A673 (cell line): ENCODE data around the gene H1-8. TPM values are rescaled to one million over a fixed set of nuclear protein-coding genes. Genes with fewer than 3 reads are reported as not detected.

Experiments
- BruUV-seq: library from RNA; stranded (reverse); fragments of 400-500 nt; replicated peaks from 2 replicates; lab custom pipeline; 2021; lab: Mats Ljungman, UMichigan
- CTCF ChIA-PET: fragments of 300-600 bp; sonication (Branson Sonifier 250); formaldehyde crosslinking; loops from one replicate; lab custom pipeline; 2022; ENCODE audit warnings: antibody characterized with exemption; lab: Charles Lee
- POLR2A ChIA-PET: fragments of 300-600 bp; sonication (Branson Sonifier 250); formaldehyde crosslinking; loops from one replicate; lab custom pipeline; 2022; ENCODE audit warnings: antibody characterized with exemption; ENCODE audit not compliant: low non-redundant PET; lab: Charles Lee
- DNase-seq: peaks from one replicate; pipeline ENCODE4 v3.0.0-alpha.2; 2015; ENCODE audit warnings: low spot score
- H3K27ac ChIP-seq: fragments of 200-600 bp; sonication (generic); 2 replicates; pipeline ENCODE4 v1.5.1; 2016; ENCODE audit warnings: mixed run types, low read depth, mild to moderate bottlenecking, mixed read lengths, antibody characterized with exemption, low read length; ENCODE audit not compliant: poor library complexity, severe bottlenecking
- H3K27me3 ChIP-seq: fragments of 200-600 bp; sonication (generic); replicated peaks from 2 replicates; pipeline ENCODE4 v1.6.1; 2017; ENCODE audit warnings: mixed run types, low read depth, mild to moderate bottlenecking, mixed read lengths, antibody characterized with exemption, low read length; ENCODE audit not compliant: insufficient read depth, poor library complexity
- H3K36me3 ChIP-seq: fragments of 200-600 bp; sonication (generic); 2 replicates; pipeline ENCODE4 v1.6.1; 2016; ENCODE audit warnings: mixed run types, mild to moderate bottlenecking, mixed read lengths, antibody characterized with exemption, low read length; ENCODE audit not compliant: insufficient read depth, poor library complexity, severe bottlenecking
- H3K4me1 ChIP-seq: fragments of 200-600 bp; sonication (generic); 2 replicates; pipeline ENCODE4 v1.6.1; 2017; ENCODE audit warnings: mixed run types, mild to moderate bottlenecking, mixed read lengths, antibody characterized with exemption, low read length; ENCODE audit not compliant: insufficient read depth, poor library complexity, severe bottlenecking
- H3K4me3 ChIP-seq: fragments of 200-600 bp; sonication (generic); 2 replicates; pipeline ENCODE4 v1.5.1; 2016; ENCODE audit warnings: low read depth, mixed run types, mild to moderate bottlenecking, mixed read lengths, low read length; ENCODE audit not compliant: poor library complexity, severe bottlenecking
- H3K9me3 ChIP-seq: fragments of 200-600 bp; sonication (generic); 2 replicates; pipeline ENCODE4 v1.6.1; 2016; ENCODE audit warnings: mixed run types, low read depth, mild to moderate bottlenecking, mixed read lengths, antibody characterized with exemption, low read length; ENCODE audit not compliant: poor library complexity, severe bottlenecking
- EZH2 ChIP-seq: fragments of 200-600 bp; sonication (generic); IDR thresholded peaks from 2 replicates; pipeline ENCODE4 v1.6.1; 2017; ENCODE audit warnings: borderline replicate concordance, low read depth, mild to moderate bottlenecking, mixed read lengths, antibody characterized with exemption, low read length; ENCODE audit not compliant: poor library complexity, severe bottlenecking
- intact Hi-C: fragments of 100-400 bp; cut with micrococcal nuclease; formaldehyde crosslinking; loops from one replicate; pipeline ENCODE4 v1.10.0; 2022; ENCODE audit not compliant: unreplicated experiment
- total RNA-seq: library from RNA; stranded (reverse); gene quantifications from 2 replicates; pipeline ENCODE4 v1.2.3, GENCODE V29; 2021
- TF ChIP-seq, protein P1 (sequence below): fragments of 300-800, 200-600 bp; sonication (generic); conservative IDR thresholded peaks from 2 replicates; pipeline ENCODE4 v1.5.1; 2017; ENCODE audit warnings: low read depth, mild to moderate bottlenecking, antibody characterized with exemption, low read length, moderate library complexity, mixed read lengths

The H1-8 gene
- total RNA-seq, 1 experiment from 2014 or later: not detected

DNA sequence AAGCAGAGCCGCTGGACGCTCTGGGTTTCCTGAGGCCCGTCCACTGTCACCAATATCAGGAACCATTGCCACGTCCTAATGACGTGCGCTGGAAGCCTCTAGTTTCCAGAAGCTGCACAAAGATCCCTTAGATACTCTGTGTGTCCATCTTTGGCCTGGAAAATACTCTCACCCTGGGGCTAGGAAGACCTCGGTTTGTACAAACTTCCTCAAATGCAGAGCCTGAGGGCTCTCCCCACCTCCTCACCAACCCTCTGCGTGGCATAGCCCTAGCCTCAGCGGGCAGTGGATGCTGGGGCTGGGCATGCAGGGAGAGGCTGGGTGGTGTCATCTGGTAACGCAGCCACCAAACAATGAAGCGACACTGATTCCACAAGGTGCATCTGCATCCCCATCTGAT, 11.3 kb upstream of the H1-8 start:
- intact Hi-C loops: no loop called here
- H3K4me3 ChIP-seq: no peak overlapping the region
- no peaks in the 10 kb centered on the region for H3K4me1 ChIP-seq
- DNase-seq: no peak
- TF ChIP-seq, protein P1, sequence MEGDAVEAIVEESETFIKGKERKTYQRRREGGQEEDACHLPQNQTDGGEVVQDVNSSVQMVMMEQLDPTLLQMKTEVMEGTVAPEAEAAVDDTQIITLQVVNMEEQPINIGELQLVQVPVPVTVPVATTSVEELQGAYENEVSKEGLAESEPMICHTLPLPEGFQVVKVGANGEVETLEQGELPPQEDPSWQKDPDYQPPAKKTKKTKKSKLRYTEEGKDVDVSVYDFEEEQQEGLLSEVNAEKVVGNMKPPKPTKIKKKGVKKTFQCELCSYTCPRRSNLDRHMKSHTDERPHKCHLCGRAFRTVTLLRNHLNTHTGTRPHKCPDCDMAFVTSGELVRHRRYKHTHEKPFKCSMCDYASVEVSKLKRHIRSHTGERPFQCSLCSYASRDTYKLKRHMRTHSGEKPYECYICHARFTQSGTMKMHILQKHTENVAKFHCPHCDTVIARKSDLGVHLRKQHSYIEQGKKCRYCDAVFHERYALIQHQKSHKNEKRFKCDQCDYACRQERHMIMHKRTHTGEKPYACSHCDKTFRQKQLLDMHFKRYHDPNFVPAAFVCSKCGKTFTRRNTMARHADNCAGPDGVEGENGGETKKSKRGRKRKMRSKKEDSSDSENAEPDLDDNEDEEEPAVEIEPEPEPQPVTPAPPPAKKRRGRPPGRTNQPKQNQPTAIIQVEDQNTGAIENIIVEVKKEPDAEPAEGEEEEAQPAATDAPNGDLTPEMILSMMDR: no peak
- TF ChIP-seq EZH2: no peak
- ChIA-PET POLR2A (no interaction called here), CTCF (no interaction called here)
- no peaks in the 10 kb centered on the region for H3K9me3 ChIP-seq
- no TSS peak for BruUV-seq
- H3K36me3 ChIP-seq: no peaks in the 10 kb centered on the region
- no peak overlapping the region for H3K27ac ChIP-seq
- no peaks in the 10 kb centered on the region for H3K27me3 ChIP-seq

- ChIA-PET POLR2A (no interaction called here), CTCF (no interaction called here)
- H3K27ac ChIP-seq: no peak overlapping the region
- no peaks in the 10 kb centered on the region for H3K4me1 ChIP-seq
- intact Hi-C loops: no loop called here
- TF ChIP-seq, protein P1: no peak
- TF ChIP-seq EZH2: no peak
- no peaks in the 10 kb centered on the region for H3K27me3 ChIP-seq
- H3K9me3 ChIP-seq: no peaks in the 10 kb centered on the region
- BruUV-seq: no TSS peak
- no peak for DNase-seq
- no peak overlapping the region for H3K4me3 ChIP-seq
- no peaks in the 10 kb centered on the region for H3K36me3 ChIP-seq
These were observed 10.7 kb upstream of the H1-8 start for GRCh38 chr3:129532261-129532660.

- Histone ChIP-seq H3K4me3 (no peak overlapping the region), H3K36me3 (no peaks in the 10 kb centered on the region), H3K27me3 (no peaks in the 10 kb centered on the region), H3K9me3 (no peaks in the 10 kb centered on the region), H3K27ac (no peak overlapping the region), H3K4me1 (no peaks in the 10 kb centered on the region)
- ChIA-PET CTCF (no interaction called here), POLR2A (no interaction called here)
- TF ChIP-seq, protein P1: no peak
- TF ChIP-seq EZH2: no peak
- no peak for DNase-seq
- intact Hi-C loops: no loop called here
- no TSS peak for BruUV-seq
These were observed 9.6 kb upstream of the H1-8 start for GRCh38 chr3:129533406-129533805.
